GM12874 (cell line): ENCODE results near the gene ADAMTS2.

ENCODE experiments used
- CTCF ChIP-seq: IDR thresholded peaks from 2 replicates; pipeline ENCODE4 v1.5.1; 2011; ENCODE audit warnings: low read depth, mild to moderate bottlenecking, control low read depth, low read length, moderate library complexity; ENCODE audit not compliant: insufficient read depth

The ADAMTS2 gene

GRCh38 chr5:179228341-179229121 lies 116.7 kb downstream of the ADAMTS2 start:
- TF ChIP-seq CTCF = no peak

- TF ChIP-seq CTCF = no peak
Observed at GRCh38 chr5:179227580-179228311, 117.5 kb downstream of the ADAMTS2 start.

GRCh38 chr5:179227229-179227579 lies 118.1 kb downstream of the ADAMTS2 start:
- TF ChIP-seq CTCF = no peak

GRCh38 chr5:179226696-179227095 lies 118.6 kb downstream of the ADAMTS2 start:
- TF ChIP-seq CTCF = no peak

GRCh38 chr5:179225387-179225786 lies 119.9 kb downstream of the ADAMTS2 start:
- TF ChIP-seq CTCF = no peak

GRCh38 chr5:179224741-179225140 lies 120.5 kb downstream of the ADAMTS2 start:
- TF ChIP-seq CTCF = no peak

GRCh38 chr5:179223961-179224360 lies 121.3 kb downstream of the ADAMTS2 start:
- no peak for TF ChIP-seq CTCF
